AG04450 (cell line): ENCODE data around the gene NAPG. TPM values are rescaled to one million over a fixed set of nuclear protein-coding genes. Genes with fewer than 3 reads are reported as not detected.
"Not testable (repeated sequence)": the region's sequence is repeated elsewhere in the genome, so short reads cannot be mapped to it uniquely, and the experiment has no call there.

Experiments
- CTCF ChIA-PET: fragments of 300-600, 350-600 bp; formaldehyde crosslinking; extraction: SDS; loops from one replicate; lab custom pipeline; 2022; ENCODE audit warnings: antibody characterized with exemption, inconsistent platforms; lab: Charles Lee
- POLR2A ChIA-PET: fragments of 350-600 bp; formaldehyde crosslinking; extraction: SDS; loops from one replicate; lab custom pipeline; 2021; ENCODE audit warnings: antibody characterized with exemption, inconsistent platforms; lab: Yijun Ruan, JAX
- DNase-seq: peaks from one replicate; pipeline ENCODE4 v3.0.0-alpha.2; 2011; ENCODE audit warnings: low read depth, low spot score
- H3K27ac ChIP-seq: one replicate; pipeline ENCODE4 v1.5.1; 2012; ENCODE audit warnings: low read depth, low read length, control low read depth
- H3K27me3 ChIP-seq: one replicate; pipeline ENCODE4 v1.6.0; 2012; ENCODE audit warnings: low read length; ENCODE audit not compliant: control insufficient read depth, insufficient read depth
- H3K4me3 ChIP-seq: 2 replicates; pipeline ENCODE4 v1.5.1; 2011; ENCODE audit warnings: mild to moderate bottlenecking, low read depth, low read length, control low read depth
- H3K9me3 ChIP-seq: 2 replicates; pipeline ENCODE4 v1.5.1; 2012; ENCODE audit warnings: low read length; ENCODE audit not compliant: control insufficient read depth, insufficient read depth
- CTCF ChIP-seq: IDR thresholded peaks from 2 replicates; pipeline ENCODE4 v1.5.1; 2011; ENCODE audit warnings: low read depth, low read length, control low read depth, inconsistent platforms
- polyA plus RNA-seq: library from polyadenylated mRNA; depleted of rRNA; stranded (reverse); fragments of >200 nt; gene quantifications from 2 replicates; pipeline ENCODE4 v1.2.3, GENCODE V29; 2011

Gene NAPG
- polyA plus RNA-seq, 1 experiment: 19.8 TPM

- no peak for TF ChIP-seq CTCF
- Histone ChIP-seq H3K9me3 (no peaks in the 10 kb centered on the region), H3K27ac (no peak overlapping the region), H3K27me3 (no peaks in the 10 kb centered on the region), H3K4me3 (no peak overlapping the region)
- CTCF ChIA-PET: interaction anchor here (4.8 kb wide), 1 partner anchor 16 kb away, joined by 29 read pairs; no protein-coding TSS in a partner anchor
- no peak for DNase-seq
- POLR2A ChIA-PET: no interaction called here
These were observed 17.4 kb downstream of the NAPG start for GRCh38 chr18:10543277-10543676.

GRCh38 chr18:10544093-10544748 is 18.4 kb downstream of the NAPG start:
- no peak for TF ChIP-seq CTCF
- ChIA-PET CTCF (interaction anchor here (0.6 to 4.8 kb wide), 4 partner anchors 8 to 572 kb away, joined by 3 to 29 read pairs (median 4); no protein-coding TSS in a partner anchor), POLR2A (no interaction called here)
- Histone ChIP-seq H3K27ac (no peak overlapping the region), H3K27me3 (no peaks in the 10 kb centered on the region), H3K9me3 (no peaks in the 10 kb centered on the region), H3K4me3 (no peak overlapping the region)
- DNase-seq: no peak

- no peak for DNase-seq
- ChIA-PET CTCF (interaction anchor here (4.8 kb wide), 1 partner anchor 13 kb away, joined by 29 read pairs; no protein-coding TSS in a partner anchor), POLR2A (no interaction called here)
- Histone ChIP-seq H3K27me3 (no peaks in the 10 kb centered on the region), H3K4me3 (no peak overlapping the region), H3K9me3 (no peaks in the 10 kb centered on the region), H3K27ac (no peak overlapping the region)
- TF ChIP-seq CTCF: no peak
These were observed 20.9 kb downstream of the NAPG start for GRCh38 chr18:10546557-10547300.

- no peak for TF ChIP-seq CTCF
- ChIA-PET CTCF (interaction anchor here (4.4 kb wide), 1 partner anchor 8 kb away, joined by 52 read pairs; no protein-coding TSS in a partner anchor), POLR2A (no interaction called here)
- H3K27ac ChIP-seq: no peak overlapping the region
- no peak overlapping the region for H3K4me3 ChIP-seq
- no peak for DNase-seq
- no peaks in the 10 kb centered on the region for H3K9me3 ChIP-seq
- no peaks in the 10 kb centered on the region for H3K27me3 ChIP-seq
These were observed 26.4 kb downstream of the NAPG start for GRCh38 chr18:10552226-10552625.

GRCh38 chr18:10556251-10556650 is 30.4 kb downstream of the NAPG start:
- H3K27me3 ChIP-seq, H3K4me3 ChIP-seq, H3K9me3 ChIP-seq, POLR2A ChIA-PET, CTCF ChIA-PET, DNase-seq, H3K27ac ChIP-seq: not testable (repeated sequence)
